ENCODE results near the gene TC2N. TPM values are rescaled to one million over a fixed set of nuclear protein-coding genes. Genes with fewer than 3 reads are reported as not detected.

TC2N gene
- total RNA-seq, 1 donor from 2014 or later = 0.35 TPM

DNA sequence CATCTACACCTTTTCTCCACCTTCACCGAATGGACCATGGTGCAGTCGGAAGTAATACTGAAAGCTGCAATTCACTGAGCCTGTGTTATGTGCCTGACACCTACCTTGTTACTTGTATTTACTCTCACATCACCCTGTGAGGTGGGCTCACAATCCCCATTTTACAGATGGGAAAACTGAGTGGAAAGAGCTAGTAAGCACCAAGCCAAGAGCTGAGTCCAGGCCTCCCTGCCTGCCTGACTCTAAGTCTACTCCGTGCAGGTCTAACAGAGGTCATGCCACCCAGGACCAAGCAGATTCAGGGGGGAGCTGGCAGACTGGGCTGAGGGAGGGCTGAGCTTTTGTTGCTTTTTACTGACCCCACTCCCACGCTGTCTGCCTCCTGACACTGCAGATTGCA, 29.1 kb upstream of the TC2N start:
- TF ChIP-seq, protein P1, sequence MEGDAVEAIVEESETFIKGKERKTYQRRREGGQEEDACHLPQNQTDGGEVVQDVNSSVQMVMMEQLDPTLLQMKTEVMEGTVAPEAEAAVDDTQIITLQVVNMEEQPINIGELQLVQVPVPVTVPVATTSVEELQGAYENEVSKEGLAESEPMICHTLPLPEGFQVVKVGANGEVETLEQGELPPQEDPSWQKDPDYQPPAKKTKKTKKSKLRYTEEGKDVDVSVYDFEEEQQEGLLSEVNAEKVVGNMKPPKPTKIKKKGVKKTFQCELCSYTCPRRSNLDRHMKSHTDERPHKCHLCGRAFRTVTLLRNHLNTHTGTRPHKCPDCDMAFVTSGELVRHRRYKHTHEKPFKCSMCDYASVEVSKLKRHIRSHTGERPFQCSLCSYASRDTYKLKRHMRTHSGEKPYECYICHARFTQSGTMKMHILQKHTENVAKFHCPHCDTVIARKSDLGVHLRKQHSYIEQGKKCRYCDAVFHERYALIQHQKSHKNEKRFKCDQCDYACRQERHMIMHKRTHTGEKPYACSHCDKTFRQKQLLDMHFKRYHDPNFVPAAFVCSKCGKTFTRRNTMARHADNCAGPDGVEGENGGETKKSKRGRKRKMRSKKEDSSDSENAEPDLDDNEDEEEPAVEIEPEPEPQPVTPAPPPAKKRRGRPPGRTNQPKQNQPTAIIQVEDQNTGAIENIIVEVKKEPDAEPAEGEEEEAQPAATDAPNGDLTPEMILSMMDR (IDR thresholded peaks at IDR 0.05) = no peak
- Mint-ChIP-seq H3K4me1 (ENCODE audit: unreplicated experiment) (peaks cover 67% of the 10 kb centered on the region), H3K27ac (ENCODE audit: unreplicated experiment) (peak overlapping the region; percentile 49), H3K4me3 (ENCODE audit: unreplicated experiment) (no peak overlapping the region), H3K9me3 (ENCODE audit: unreplicated experiment) (no peaks in the 10 kb centered on the region), H3K36me3 (ENCODE audit: unreplicated experiment) (peaks cover 2% of the 10 kb centered on the region), H3K27me3 (ENCODE audit: unreplicated experiment) (no peaks in the 10 kb centered on the region)
- no peak for DNase-seq (ENCODE audit: extremely low spot score, unreplicated experiment)

DNA sequence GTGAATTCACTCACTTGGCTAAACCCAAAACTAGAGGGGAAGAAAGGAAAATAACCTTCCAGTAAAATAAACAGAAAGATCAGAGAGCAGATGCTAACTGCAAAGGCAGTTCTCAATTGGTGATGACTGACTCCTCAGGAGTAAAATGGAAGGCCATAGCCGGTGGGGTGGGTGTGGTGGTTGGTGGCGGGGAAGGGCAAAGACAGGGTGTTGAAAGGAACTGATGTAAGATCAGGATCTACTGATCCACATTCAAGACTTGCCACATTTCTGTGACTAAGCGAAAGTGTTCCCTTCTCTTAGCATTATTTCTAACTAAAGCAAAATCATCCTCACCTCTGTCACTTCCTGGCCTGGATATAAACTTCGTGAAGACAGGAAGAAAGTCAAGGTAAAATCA, 26.3 kb upstream of the TC2N start:
- Mint-ChIP-seq H3K4me3 (ENCODE audit: unreplicated experiment) (no peak overlapping the region), H3K36me3 (ENCODE audit: unreplicated experiment) (peaks cover 3% of the 10 kb centered on the region), H3K9me3 (ENCODE audit: unreplicated experiment) (no peaks in the 10 kb centered on the region), H3K27me3 (ENCODE audit: unreplicated experiment) (no peaks in the 10 kb centered on the region), H3K4me1 (ENCODE audit: unreplicated experiment) (peaks cover 53% of the 10 kb centered on the region), H3K27ac (ENCODE audit: unreplicated experiment) (peak overlapping the region; percentile 79)
- TF ChIP-seq, protein P1 (IDR thresholded peaks at IDR 0.05) = no peak
- no peak for DNase-seq (ENCODE audit: extremely low spot score, unreplicated experiment)

DNA sequence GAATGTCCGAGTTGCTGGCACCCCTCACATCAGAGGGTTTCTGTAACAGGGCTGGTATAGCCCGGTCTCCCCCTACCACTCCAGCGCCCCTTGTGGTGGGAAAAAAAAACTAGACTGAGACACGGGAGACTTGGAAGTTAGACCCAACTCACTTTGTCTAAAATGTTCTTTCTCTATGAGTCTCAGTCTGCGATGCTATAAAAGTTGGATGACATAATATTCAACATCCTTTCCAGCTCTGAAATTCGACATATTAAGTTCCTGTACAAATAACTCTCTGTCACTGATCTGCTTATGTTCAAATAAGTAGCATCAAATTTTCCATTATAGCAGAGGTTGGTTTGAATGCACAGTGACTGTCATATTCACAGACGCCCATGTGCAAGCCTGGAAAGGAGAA, 25.7 kb upstream of the TC2N start:
- Mint-ChIP-seq H3K36me3 (ENCODE audit: unreplicated experiment) (peaks cover 5% of the 10 kb centered on the region), H3K27ac (ENCODE audit: unreplicated experiment) (peak overlapping the region; percentile 79), H3K9me3 (ENCODE audit: unreplicated experiment) (no peaks in the 10 kb centered on the region), H3K4me3 (ENCODE audit: unreplicated experiment) (no peak overlapping the region), H3K4me1 (ENCODE audit: unreplicated experiment) (peaks cover 47% of the 10 kb centered on the region), H3K27me3 (ENCODE audit: unreplicated experiment) (no peaks in the 10 kb centered on the region)
- TF ChIP-seq, protein P1 (IDR thresholded peaks at IDR 0.05) = peak; percentile 61
- DNase-seq (ENCODE audit: extremely low spot score, unreplicated experiment) = no peak

DNA sequence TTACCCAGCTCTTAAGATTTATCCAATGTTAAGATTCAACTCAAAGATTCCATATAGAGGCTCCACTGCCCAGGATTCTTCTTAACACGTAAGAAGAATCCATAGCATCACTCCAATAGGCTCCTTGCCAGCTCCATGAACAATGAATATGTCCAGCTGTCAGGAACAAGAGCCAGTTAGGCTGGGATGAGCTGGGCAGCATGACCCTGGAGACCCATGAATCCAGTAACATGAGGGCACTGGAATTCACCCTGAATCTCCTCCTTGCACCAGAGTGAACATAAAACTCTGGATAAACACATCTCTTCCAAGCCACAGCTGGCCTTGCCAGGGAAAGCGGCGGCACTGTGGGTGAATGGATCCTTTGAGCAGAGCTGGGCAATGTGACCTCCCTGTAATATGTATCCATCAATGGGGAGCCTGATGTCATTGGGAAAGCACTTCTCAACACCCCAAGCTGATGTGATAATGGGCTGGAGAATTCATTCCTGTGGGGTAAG, 24.4 kb upstream of the TC2N start:
- Mint-ChIP-seq H3K27ac (ENCODE audit: unreplicated experiment) (peak overlapping the region; percentile 14), H3K27me3 (ENCODE audit: unreplicated experiment) (no peaks in the 10 kb centered on the region), H3K9me3 (ENCODE audit: unreplicated experiment) (no peaks in the 10 kb centered on the region), H3K4me3 (ENCODE audit: unreplicated experiment) (no peak overlapping the region), H3K36me3 (ENCODE audit: unreplicated experiment) (peaks cover 8% of the 10 kb centered on the region), H3K4me1 (ENCODE audit: unreplicated experiment) (peaks cover 36% of the 10 kb centered on the region)
- no peak for DNase-seq (ENCODE audit: extremely low spot score, unreplicated experiment)
- TF ChIP-seq, protein P1 (IDR thresholded peaks at IDR 0.05) = no peak

DNA sequence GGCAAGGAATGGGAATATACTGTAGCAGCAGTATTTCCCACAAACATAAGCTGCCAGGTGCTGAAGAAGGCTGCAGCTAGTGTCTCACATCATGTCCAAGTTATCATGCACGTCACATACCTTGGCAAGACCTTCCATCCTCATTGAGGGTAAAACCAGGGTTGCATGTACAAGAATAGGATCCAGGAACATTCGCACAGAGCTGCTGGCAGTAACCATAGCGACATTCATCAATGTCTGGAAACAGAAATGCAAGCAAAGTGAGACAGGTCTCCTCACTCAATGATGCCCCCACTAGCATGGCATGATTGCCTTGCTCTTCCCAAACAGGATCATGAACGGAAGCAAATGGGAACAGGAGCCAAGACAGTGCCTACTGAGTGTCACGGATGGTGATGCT, 23.8 kb upstream of the TC2N start:
- TF ChIP-seq, protein P1 (IDR thresholded peaks at IDR 0.05) = no peak
- Mint-ChIP-seq H3K27ac (ENCODE audit: unreplicated experiment) (no peak overlapping the region), H3K4me3 (ENCODE audit: unreplicated experiment) (no peak overlapping the region), H3K36me3 (ENCODE audit: unreplicated experiment) (peaks cover 11% of the 10 kb centered on the region), H3K4me1 (ENCODE audit: unreplicated experiment) (peaks cover 32% of the 10 kb centered on the region), H3K9me3 (ENCODE audit: unreplicated experiment) (no peaks in the 10 kb centered on the region), H3K27me3 (ENCODE audit: unreplicated experiment) (no peaks in the 10 kb centered on the region)
- DNase-seq (ENCODE audit: extremely low spot score, unreplicated experiment) = no peak
